SK-N-MC (cell line): ENCODE data around the gene SALL1.

Source experiments
- EZH2 ChIP-seq: fragments of 200-600 bp; sonication (generic); IDR thresholded peaks from one replicate; pipeline ENCODE4 v1.6.1; 2017; ENCODE audit warnings: antibody characterized with exemption
- POLR2AphosphoS5 ChIP-seq: IDR thresholded peaks from 2 replicates; pipeline ENCODE4 v1.6.1; 2012; ENCODE audit warnings: mild to moderate bottlenecking, low read depth, low read length, borderline replicate concordance

DNA sequence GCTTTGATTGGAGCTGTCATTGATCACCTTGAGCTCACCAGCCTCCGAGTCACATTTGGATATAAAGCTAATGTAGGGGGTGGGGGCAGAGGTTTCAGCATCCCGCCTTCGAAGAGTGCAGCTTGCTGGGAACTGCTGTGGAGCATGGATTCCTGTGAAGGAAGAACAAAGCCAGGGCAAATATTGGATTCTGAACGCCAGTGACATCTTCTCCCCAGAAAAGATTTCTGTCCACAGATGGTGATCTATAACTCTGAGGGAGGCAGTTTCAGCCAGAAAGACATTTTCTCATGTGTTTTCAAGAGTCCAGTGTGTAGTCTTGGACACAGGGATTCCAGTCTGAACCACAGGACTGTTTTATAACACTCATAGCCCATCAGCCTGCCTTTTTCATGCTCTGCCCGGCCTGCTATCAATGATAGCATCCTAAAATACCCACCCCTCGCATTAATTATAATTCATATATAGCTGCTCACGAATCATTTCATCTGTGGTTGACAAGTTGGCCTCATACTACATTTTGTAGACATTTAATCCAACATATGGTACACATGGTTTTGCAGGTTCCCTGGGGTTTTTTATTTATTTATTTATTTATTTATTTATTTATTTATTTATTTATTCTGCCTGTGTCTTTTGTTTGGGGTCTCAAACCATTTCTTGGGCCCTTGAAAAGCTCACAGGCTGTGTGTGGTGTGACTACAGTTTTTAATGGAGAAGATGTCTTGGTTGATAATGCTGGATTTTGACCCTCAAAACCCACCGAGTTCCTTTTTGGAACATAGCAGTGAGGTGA is 47.1 kb upstream of the SALL1 start:
- TF ChIP-seq POLR2AphosphoS5 (no peak), EZH2 (no peak)
